GM21423 (cell line): Measurements from ENCODE around the gene C22orf23.

ENCODE experiments used
- ATAC-seq: cut with Tn5 transposase; IDR thresholded peaks from one replicate; pipeline ENCODE4 v1.9.1; 2021; ENCODE audit warnings: mild to moderate bottlenecking, moderate library complexity; ENCODE audit not compliant: unreplicated experiment

The C22orf23 gene

DNA sequence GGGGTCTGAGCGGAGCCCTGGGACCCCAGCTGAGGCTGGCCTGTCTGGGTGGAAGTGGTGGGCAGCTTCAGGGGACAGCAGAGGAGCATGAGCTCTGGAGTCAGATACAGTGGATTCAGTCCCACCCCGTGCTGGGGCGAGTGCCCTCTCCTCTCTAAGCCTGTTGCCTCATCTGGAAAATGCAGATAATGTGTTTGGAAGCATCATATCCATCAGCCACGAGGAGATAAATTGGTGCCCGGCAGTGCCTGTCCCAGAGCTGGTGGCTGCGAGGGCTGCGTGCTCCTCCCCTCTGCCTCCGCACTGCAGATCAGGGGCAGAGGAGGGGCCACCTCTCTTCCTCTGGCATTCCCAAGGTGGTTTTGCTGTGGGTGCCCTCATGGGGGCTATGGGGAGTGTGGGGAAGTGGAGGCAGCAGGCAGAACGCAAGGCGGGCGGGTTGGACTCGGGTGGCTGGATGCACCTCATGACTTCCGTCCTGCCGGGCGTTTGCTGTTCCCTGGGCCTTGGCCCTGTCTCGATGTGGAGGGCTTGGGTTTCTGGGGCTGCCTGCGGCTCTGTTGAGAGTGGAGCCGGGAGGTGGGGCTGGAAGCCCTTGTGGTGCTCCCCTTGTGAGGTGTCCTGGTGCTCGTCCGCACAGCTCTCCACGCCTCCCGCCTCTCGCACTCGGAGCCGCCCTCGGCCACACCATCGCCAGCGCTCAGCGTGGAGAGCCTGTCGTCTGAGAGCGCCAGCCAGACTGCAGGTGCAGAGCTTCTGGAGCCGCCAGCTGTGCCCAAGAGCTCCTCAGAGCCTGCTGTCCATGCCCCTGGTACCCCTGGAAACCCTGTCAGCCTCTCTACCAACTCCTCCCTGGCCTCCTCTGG lies 26.4 kb downstream of the C22orf23 start:
- ATAC-seq, result no peak

- no peak for ATAC-seq
Measured at GRCh38 chr22:37926358-37926757, 27.0 kb downstream of the C22orf23 start.

- no peak for ATAC-seq
Measured at GRCh38 chr22:37925767-37926166, 27.6 kb downstream of the C22orf23 start.

DNA sequence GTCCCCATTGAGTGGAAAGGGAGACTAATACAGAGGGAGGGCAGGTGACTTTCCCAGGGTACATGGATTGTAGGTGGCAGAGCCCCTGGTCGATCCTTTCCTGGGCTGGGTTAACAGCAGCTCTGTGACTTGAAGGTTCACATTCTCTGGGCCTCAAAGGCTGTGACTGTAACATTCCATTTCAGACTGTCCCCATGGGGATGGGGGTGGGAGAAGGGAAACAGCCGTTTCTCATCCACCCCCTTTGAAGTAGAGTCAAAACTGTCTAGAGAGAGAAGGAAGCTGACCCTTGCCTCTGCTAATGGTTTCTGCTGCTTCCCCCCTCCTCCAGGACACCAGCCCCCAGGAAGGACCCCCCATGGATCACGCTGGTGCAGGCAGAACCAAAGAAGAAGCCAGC lies 28.1 kb downstream of the C22orf23 start:
- ATAC-seq, result no peak

- ATAC-seq, result no peak
Measured at GRCh38 chr22:37924386-37925065, 28.9 kb downstream of the C22orf23 start.

- no peak for ATAC-seq
Measured at GRCh38 chr22:37923927-37924326, 29.5 kb downstream of the C22orf23 start.

- ATAC-seq, result no peak
Measured at GRCh38 chr22:37922191-37922590, 31.2 kb downstream of the C22orf23 start.

DNA sequence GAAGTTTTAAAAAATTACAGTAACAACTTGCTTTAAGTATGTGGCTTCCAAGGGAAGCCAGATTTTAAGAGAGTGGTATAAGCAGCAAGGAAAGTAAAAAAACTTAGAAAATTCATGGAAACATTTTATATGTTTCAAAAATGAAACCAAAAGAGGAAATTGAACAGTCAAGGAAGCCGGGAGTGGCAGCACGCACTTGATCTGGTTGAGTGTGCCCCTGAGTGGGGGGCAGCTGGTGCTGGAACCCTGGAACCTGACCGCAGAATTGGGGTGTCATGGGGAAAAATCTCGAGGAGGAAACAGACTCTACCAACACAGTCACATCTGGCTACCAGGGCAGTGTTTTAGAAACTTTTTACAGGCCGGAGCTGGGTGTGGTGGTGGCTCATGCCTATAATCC lies 33.3 kb downstream of the C22orf23 start:
- ATAC-seq, result no peak

- ATAC-seq, result no peak
Measured at GRCh38 chr22:37918580-37919270, 34.7 kb downstream of the C22orf23 start.

GRCh38 chr22:37917874-37918548 lies 35.4 kb downstream of the C22orf23 start:
- ATAC-seq, result no peak

- no peak for ATAC-seq
Measured at GRCh38 chr22:37916311-37916710, 37.1 kb downstream of the C22orf23 start.

DNA sequence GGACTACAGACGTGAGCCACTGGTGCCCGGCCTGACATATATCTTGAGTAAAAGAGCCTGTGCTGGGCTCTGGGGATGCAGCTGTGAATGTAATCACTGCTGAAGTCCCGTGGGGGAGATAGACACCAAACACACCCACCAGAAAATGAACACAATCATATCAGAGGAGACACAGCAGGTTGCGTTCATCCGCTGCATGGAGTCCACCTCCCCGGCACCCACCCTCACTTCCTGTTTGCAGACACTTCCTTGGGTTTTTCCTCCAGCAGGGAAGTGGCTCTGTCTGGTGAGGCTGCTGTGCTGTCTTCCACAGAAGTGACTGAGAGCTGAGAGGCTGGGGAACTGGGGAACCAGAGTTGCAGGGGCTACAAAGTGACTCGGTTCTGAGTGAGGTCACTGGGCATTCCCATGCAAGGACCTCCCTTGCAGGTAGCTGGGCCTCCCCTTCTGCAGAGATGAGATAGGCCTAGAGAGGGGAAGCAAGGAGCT lies 40.1 kb downstream of the C22orf23 start:
- no peak for ATAC-seq

DNA sequence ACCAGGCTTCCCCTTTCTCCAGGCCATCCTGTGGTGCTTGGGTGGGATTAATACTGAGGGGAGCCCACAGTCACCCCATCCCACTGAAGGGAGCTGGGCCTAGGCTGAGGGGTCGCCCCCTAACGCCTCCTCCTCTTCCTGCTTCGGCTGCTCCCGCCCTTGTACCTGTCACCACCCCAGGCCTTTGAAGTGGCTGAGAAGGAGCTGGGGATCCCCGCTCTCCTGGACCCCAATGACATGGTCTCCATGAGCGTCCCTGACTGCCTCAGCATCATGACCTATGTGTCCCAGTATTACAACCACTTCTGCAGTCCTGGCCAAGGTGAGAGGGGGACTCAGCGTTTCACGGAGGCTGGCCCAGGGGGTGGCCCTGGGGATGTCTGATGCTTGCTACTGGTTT lies 41.2 kb downstream of the C22orf23 start:
- ATAC-seq, result no peak

GRCh38 chr22:37911697-37912096 lies 41.7 kb downstream of the C22orf23 start:
- no peak for ATAC-seq

GRCh38 chr22:37910890-37911672 lies 42.3 kb downstream of the C22orf23 start:
- ATAC-seq, result no peak

- ATAC-seq, result no peak
Measured at GRCh38 chr22:37909766-37910165, 43.6 kb downstream of the C22orf23 start.

GRCh38 chr22:37907036-37907954 lies 46.1 kb downstream of the C22orf23 start:
- ATAC-seq, result no peak

DNA sequence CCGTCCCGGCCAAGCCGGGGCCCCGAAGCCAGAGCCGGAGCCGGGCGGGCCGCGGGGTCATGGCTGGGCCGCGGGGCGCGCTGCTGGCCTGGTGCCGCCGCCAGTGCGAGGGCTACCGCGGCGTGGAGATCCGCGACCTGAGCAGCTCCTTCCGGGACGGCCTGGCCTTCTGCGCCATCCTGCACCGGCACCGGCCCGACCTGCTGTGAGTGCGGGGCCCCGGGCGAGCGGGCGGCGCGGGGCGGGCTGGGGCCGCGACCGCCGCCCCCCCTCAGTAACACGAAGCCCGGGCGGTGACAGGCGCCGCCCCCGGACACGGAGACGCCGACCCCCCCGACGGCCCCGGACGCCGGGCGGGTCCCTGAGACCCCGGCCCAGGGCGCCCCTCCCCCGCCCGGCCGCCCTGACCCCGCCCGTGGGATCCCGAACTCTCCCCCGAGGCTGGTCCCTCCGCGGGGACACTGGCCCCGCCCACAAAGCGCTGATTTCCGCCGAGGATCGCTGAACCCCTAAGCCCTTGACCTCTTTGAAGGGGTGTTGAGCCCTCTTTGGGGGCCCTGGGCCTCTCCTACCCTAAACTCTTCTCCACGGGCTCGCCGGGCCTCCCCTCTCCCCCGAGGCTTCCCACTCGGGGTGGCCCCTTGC lies 46.9 kb downstream of the C22orf23 start:
- peak; percentile 2 for ATAC-seq
